Measurements from ENCODE around the gene PIAS3. TPM values are rescaled to one million over a fixed set of nuclear protein-coding genes. Genes with fewer than 3 reads are reported as not detected.

Gene PIAS3
- total and polyA plus RNA-seq, 2 donors (not counting 3 experiments of a cell fraction or from before 2014, with no cell fraction given) = 50.1 to 71.8 TPM

DNA sequence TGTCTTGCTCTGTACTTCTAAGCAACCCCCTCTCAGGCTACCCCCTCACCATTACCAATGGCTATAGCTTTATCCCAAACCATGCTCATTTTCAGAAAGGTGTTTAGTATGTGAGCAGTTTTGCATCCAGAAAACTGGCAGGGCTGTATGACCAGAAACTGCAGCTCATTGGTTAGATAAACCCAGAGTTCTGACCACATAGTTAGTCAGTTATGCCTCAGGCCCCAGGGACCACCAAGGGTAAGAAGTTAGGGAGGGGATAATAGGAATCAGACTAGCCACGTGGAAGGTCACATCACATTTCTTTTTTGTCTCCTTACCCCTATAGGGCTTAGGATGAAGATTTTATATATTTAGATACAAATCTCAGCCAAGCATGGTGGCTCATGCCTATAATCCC, 49.8 kb upstream of the PIAS3 start:
- FAIRE-seq (no peak), DNase-seq (ENCODE audit: low read depth, low spot score) (no peak)
- Histone ChIP-seq H2AFZ (ENCODE audit: low read depth, low read length) (peak overlapping the region; percentile 15), H3K27ac (ENCODE audit: insufficient read depth, low read depth, low read length) (peak overlapping the region; percentile 39), H3K27me3 (ENCODE audit: control insufficient read depth in 2 of 2, insufficient read depth in 2 of 2, low read length in 2 of 2) (no peaks in the 10 kb centered on the region), H3K79me2 (ENCODE audit: control insufficient read depth, insufficient read depth, low read length) (peaks cover 7% of the 10 kb centered on the region), H3K9me1 (replicated peaks; ENCODE audit: control insufficient read depth, extremely low read depth, insufficient read depth, low read length) (no peaks in the 10 kb centered on the region), H3K9me3 (replicated peaks; ENCODE audit: control insufficient read depth, insufficient read depth, low read length) (no peaks in the 10 kb centered on the region), H3K9ac (replicated peaks; ENCODE audit: extremely low read depth, insufficient read depth, low read length) (no peak overlapping the region), H3K36me3 (ENCODE audit: control insufficient read depth in 2 of 2, extremely low read depth in 1 of 2, insufficient read depth in 2 of 2, low read length in 2 of 2) (peaks cover 5 to 8% of the 10 kb centered on the region in 2 experiments), H3K4me1 (ENCODE audit: control insufficient read depth, extremely low read depth, insufficient read depth, low read length) (peaks cover 25% of the 10 kb centered on the region), H4K20me1 (replicated peaks; ENCODE audit: control insufficient read depth, extremely low read depth, insufficient read depth, low read length) (no peaks in the 10 kb centered on the region), H3K4me2 (ENCODE audit: insufficient read depth, low read length) (peak overlapping the region; percentile 49), H3K4me3 (replicated peaks in 1 of 3; ENCODE audit: insufficient read depth in 1 of 3, low read depth in 1 of 3, low read length in 3 of 3) (peak overlapping the region in 1 of 3 experiments; percentile 5)
- dilution Hi-C loops (cut with MboI; ENCODE audit: extremely low pct_ligation_motif_present, low sequenced_read_pairs) (no loop called here), intact Hi-C loops (cut with micrococcal nuclease) (loop anchor here (5.0 kb wide), 1 partner anchor 49 kb away; the partner anchor contains the start of gene LIX1L)
- TF ChIP-seq, protein P1, sequence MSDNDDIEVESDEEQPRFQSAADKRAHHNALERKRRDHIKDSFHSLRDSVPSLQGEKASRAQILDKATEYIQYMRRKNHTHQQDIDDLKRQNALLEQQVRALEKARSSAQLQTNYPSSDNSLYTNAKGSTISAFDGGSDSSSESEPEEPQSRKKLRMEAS (IDR thresholded peaks at IDR 0.05; ENCODE audit: insufficient read depth, insufficient read length) = no peak
- TF ChIP-seq EZH2 (IDR thresholded peaks at IDR 0.05; ENCODE audit: borderline replicate concordance, low read depth, low read length, severe bottlenecking) (no peak), POLR2A (IDR thresholded peaks at IDR 0.05; ENCODE audit: low read depth, low read length) (no peak), POLR2AphosphoS5 (IDR thresholded peaks at IDR 0.05; ENCODE audit: insufficient read depth, low read depth, low read length) (no peak), FOS (IDR thresholded peaks at IDR 0.05; ENCODE audit: borderline replicate concordance, insufficient read depth, low read length) (no peak), MYC (IDR thresholded peaks at IDR 0.05; ENCODE audit: low read depth, low read length) (no peak), JUN (IDR thresholded peaks at IDR 0.05; ENCODE audit: borderline replicate concordance, insufficient read depth, insufficient read length, low read depth) (no peak), GATA2 (IDR thresholded peaks at IDR 0.05; ENCODE audit: insufficient read depth, insufficient read length, low read depth, low read length) (no peak)
- TF ChIP-seq, protein P2, sequence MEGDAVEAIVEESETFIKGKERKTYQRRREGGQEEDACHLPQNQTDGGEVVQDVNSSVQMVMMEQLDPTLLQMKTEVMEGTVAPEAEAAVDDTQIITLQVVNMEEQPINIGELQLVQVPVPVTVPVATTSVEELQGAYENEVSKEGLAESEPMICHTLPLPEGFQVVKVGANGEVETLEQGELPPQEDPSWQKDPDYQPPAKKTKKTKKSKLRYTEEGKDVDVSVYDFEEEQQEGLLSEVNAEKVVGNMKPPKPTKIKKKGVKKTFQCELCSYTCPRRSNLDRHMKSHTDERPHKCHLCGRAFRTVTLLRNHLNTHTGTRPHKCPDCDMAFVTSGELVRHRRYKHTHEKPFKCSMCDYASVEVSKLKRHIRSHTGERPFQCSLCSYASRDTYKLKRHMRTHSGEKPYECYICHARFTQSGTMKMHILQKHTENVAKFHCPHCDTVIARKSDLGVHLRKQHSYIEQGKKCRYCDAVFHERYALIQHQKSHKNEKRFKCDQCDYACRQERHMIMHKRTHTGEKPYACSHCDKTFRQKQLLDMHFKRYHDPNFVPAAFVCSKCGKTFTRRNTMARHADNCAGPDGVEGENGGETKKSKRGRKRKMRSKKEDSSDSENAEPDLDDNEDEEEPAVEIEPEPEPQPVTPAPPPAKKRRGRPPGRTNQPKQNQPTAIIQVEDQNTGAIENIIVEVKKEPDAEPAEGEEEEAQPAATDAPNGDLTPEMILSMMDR (IDR thresholded peaks at IDR 0.05; ENCODE audit: extremely low read depth in 1 of 2, insufficient read depth in 1 of 2, low read depth in 1 of 2, low read length in 2 of 2) = no peak
- CTCF ChIA-PET = interaction anchor here (0.8 to 7.7 kb wide), 15 partner anchors 10 to 129 kb away, joined by 3 to 280 read pairs (median 6); partner anchors contain the start of genes ANKRD35, NUDT17, PEX11B and RBM8A
- TSS peak; percentile 27 for BruUV-seq (replicated peaks)
- POLR2A ChIA-PET = interaction anchor here (3.1 kb wide), 1 partner anchor 17 kb away, joined by 23 read pairs; no protein-coding TSS in a partner anchor
